Measurements from ENCODE around the gene ROBO2.

ROBO2 gene

GRCh38 chr3:77577264-77577663 is 537.4 kb downstream of the ROBO2 start:
- no peak for DNase-seq (ENCODE audit: low read depth)

- no peak for DNase-seq (ENCODE audit: low read depth)
Observed at GRCh38 chr3:77586216-77586615, 546.3 kb downstream of the ROBO2 start.

GRCh38 chr3:77588863-77589262 is 549.0 kb downstream of the ROBO2 start:
- DNase-seq (ENCODE audit: low read depth) = no peak

GRCh38 chr3:77590191-77590590 is 550.3 kb downstream of the ROBO2 start:
- no peak for DNase-seq (ENCODE audit: low read depth)

GRCh38 chr3:77595371-77595870 is 555.5 kb downstream of the ROBO2 start:
- DNase-seq (ENCODE audit: low read depth) = no peak

GRCh38 chr3:77599948-77600347 is 560.0 kb downstream of the ROBO2 start:
- no peak for DNase-seq (ENCODE audit: low read depth)

- no peak for DNase-seq (ENCODE audit: low read depth)
Observed at GRCh38 chr3:77601823-77602415, 562.0 kb downstream of the ROBO2 start.

GRCh38 chr3:77602722-77603121 is 562.8 kb downstream of the ROBO2 start:
- no peak for DNase-seq (ENCODE audit: low read depth)

- DNase-seq (ENCODE audit: low read depth) = no peak
Observed at GRCh38 chr3:77605308-77605707, 565.4 kb downstream of the ROBO2 start.

GRCh38 chr3:77605865-77606264 is 566.0 kb downstream of the ROBO2 start:
- DNase-seq (ENCODE audit: low read depth) = no peak

GRCh38 chr3:77606372-77606771 is 566.5 kb downstream of the ROBO2 start:
- no peak for DNase-seq (ENCODE audit: low read depth)

- no peak for DNase-seq (ENCODE audit: low read depth)
Observed at GRCh38 chr3:77618686-77619085, 578.8 kb downstream of the ROBO2 start.

GRCh38 chr3:77620009-77620408 is 580.1 kb downstream of the ROBO2 start:
- no peak for DNase-seq (ENCODE audit: low read depth)

- DNase-seq (ENCODE audit: low read depth) = no peak
Observed at GRCh38 chr3:77623500-77623899, 583.6 kb downstream of the ROBO2 start.

- DNase-seq (ENCODE audit: low read depth) = no peak
Observed at GRCh38 chr3:77626157-77626556, 586.3 kb downstream of the ROBO2 start.

- no peak for DNase-seq (ENCODE audit: low read depth)
Observed at GRCh38 chr3:77648214-77648613, 608.3 kb downstream of the ROBO2 start.

- DNase-seq (ENCODE audit: low read depth) = no peak
Observed at GRCh38 chr3:77648664-77649063, 608.8 kb downstream of the ROBO2 start.

- no peak for DNase-seq (ENCODE audit: low read depth)
Observed at GRCh38 chr3:77652624-77653023, 612.7 kb downstream of the ROBO2 start.

- DNase-seq (ENCODE audit: low read depth) = no peak
Observed at GRCh38 chr3:77655396-77655795, 615.5 kb downstream of the ROBO2 start.

- DNase-seq (ENCODE audit: low read depth) = no peak
Observed at GRCh38 chr3:77660718-77661117, 620.8 kb downstream of the ROBO2 start.

- DNase-seq (ENCODE audit: low read depth) = no peak
Observed at GRCh38 chr3:77667901-77668300, 628.0 kb downstream of the ROBO2 start.

- DNase-seq (ENCODE audit: low read depth) = no peak
Observed at GRCh38 chr3:77668376-77668775, 628.5 kb downstream of the ROBO2 start.

GRCh38 chr3:77672016-77672415 is 632.1 kb downstream of the ROBO2 start:
- DNase-seq (ENCODE audit: low read depth) = no peak

- no peak for DNase-seq (ENCODE audit: low read depth)
Observed at GRCh38 chr3:77682162-77682561, 642.3 kb downstream of the ROBO2 start.

Measured in stimulated activated CD8-positive, alpha-beta memory T cell treated with anti-CD3 and anti-CD28 coated beads, Interleukin-12 subunit alpha, Interleukin-12 subunit beta, amount 100 ng/mL, for 4 hours (primary cell).